Hematopoietic multipotent progenitor cell treated with erythropoietin and hydrocortisone succinate and interleukin-3 and kit ligand, for 15 days (in vitro differentiated cells): Measurements from ENCODE around the gene PTPRO.

Experiments
- DNase-seq: peaks from one replicate; pipeline ENCODE4 v3.0.0-alpha.2; 2015; ENCODE audit warnings: low spot score

The PTPRO gene

GRCh38 chr12:15322164-15323061, at the start of gene PTPRO:
TSS of gene PTPRO (plus strand) at chr12:15322508.
- no peak for DNase-seq

- no peak for DNase-seq
Measured at GRCh38 chr12:15273896-15274295, 48.4 kb upstream of the PTPRO start.

GRCh38 chr12:15274561-15274967, 47.7 kb upstream of the PTPRO start:
- no peak for DNase-seq

GRCh38 chr12:15276088-15276698, 46.1 kb upstream of the PTPRO start:
- peak; percentile 19 for DNase-seq

- no peak for DNase-seq
Measured at GRCh38 chr12:15278816-15279658, 43.3 kb upstream of the PTPRO start.

- no peak for DNase-seq
Measured at GRCh38 chr12:15280930-15281329, 41.4 kb upstream of the PTPRO start.

GRCh38 chr12:15289192-15289591, 33.1 kb upstream of the PTPRO start:
- no peak for DNase-seq

GRCh38 chr12:15293731-15294130, 28.6 kb upstream of the PTPRO start:
- no peak for DNase-seq

- no peak for DNase-seq
Measured at GRCh38 chr12:15299947-15300346, 22.4 kb upstream of the PTPRO start.

- DNase-seq = no peak
Measured at GRCh38 chr12:15304296-15304695, 18.0 kb upstream of the PTPRO start.

- no peak for DNase-seq
Measured at GRCh38 chr12:15306605-15307004, 15.7 kb upstream of the PTPRO start.

- DNase-seq = no peak
Measured at GRCh38 chr12:15307079-15307478, 15.2 kb upstream of the PTPRO start.

GRCh38 chr12:15318841-15319240, 3.5 kb upstream of the PTPRO start:
- no peak for DNase-seq

- no peak for DNase-seq
Measured at GRCh38 chr12:15320881-15321280, 1.4 kb upstream of the PTPRO start.

- DNase-seq = no peak
Measured at GRCh38 chr12:15323480-15323879, 1.2 kb downstream of the PTPRO start.

- DNase-seq = no peak
Measured at GRCh38 chr12:15329891-15330290, 7.6 kb downstream of the PTPRO start.

- DNase-seq = no peak
Measured at GRCh38 chr12:15334225-15334624, 11.9 kb downstream of the PTPRO start.

GRCh38 chr12:15335959-15336358, 13.7 kb downstream of the PTPRO start:
- no peak for DNase-seq

GRCh38 chr12:15336768-15337553, 14.7 kb downstream of the PTPRO start:
- no peak for DNase-seq

GRCh38 chr12:15341371-15341770, 19.1 kb downstream of the PTPRO start:
- no peak for DNase-seq

- no peak for DNase-seq
Measured at GRCh38 chr12:15344561-15344960, 22.3 kb downstream of the PTPRO start.

- DNase-seq = no peak
Measured at GRCh38 chr12:15346488-15346887, 24.2 kb downstream of the PTPRO start.
